Spleen (tissue), 11 donors: ENCODE measurements around the gene PLVAP. TPM values are rescaled to one million over a fixed set of nuclear protein-coding genes. Genes with fewer than 3 reads are reported as not detected.

Source experiments
- DNase-seq: peaks from one replicate; pipeline ENCODE4 v3.0.0-alpha.2; 2020
- H3K27ac ChIP-seq, 8 donors: fragments of 200-600 bp; sonication (generic) in 7 of 8; 1 replicate in 4 of 8; 2 replicates in 4 of 8; pipeline versions ENCODE4 v1.5.0 to v1.8.0; 2016 to 2021; ENCODE audit warnings: inconsistent platforms in 4 of 8, mild to moderate bottlenecking in 4 of 8, moderate library complexity in 1 of 8
- H3K27me3 ChIP-seq, 7 donors: fragments of 200-600 bp; sonication (generic) in 6 of 7; replicated peaks in 1 of 7; 1 replicate in 4 of 7; 2 replicates in 3 of 7; pipeline versions ENCODE4 v1.5.0 to v1.8.0; 2016 to 2021; ENCODE audit warnings: inconsistent platforms in 3 of 7, mild to moderate bottlenecking in 1 of 7
- H3K36me3 ChIP-seq, 6 donors: fragments of 200-600 bp; sonication (generic) in 5 of 6; 1 replicate in 4 of 6; 2 replicates in 2 of 6; pipeline versions ENCODE4 v1.5.0 to v1.8.0; 2016 to 2021; ENCODE audit warnings: inconsistent platforms in 2 of 6
- H3K4me1 ChIP-seq, 6 donors: fragments of 200-600 bp; sonication (generic) in 5 of 6; 1 replicate in 3 of 6; 2 replicates in 3 of 6; pipeline versions ENCODE4 v1.5.0 to v1.8.0; 2016 to 2021; ENCODE audit warnings: inconsistent platforms in 3 of 6
- H3K4me3 ChIP-seq, 8 donors: fragments of 200-600 bp; sonication (generic) in 7 of 8; 1 replicate in 4 of 8; 2 replicates in 4 of 8; pipeline versions ENCODE4 v1.5.0 to v1.8.0; 2016 to 2021; ENCODE audit warnings: inconsistent platforms in 4 of 8, mild to moderate bottlenecking in 4 of 8, moderate library complexity in 2 of 8
- H3K9me3 ChIP-seq, 8 donors: fragments of 200-600 bp; sonication (generic) in 7 of 8; 1 replicate in 4 of 8; 2 replicates in 4 of 8; pipeline versions ENCODE4 v1.5.0 to v1.8.0; 2016 to 2021; ENCODE audit warnings: inconsistent platforms in 4 of 8
- CTCF ChIP-seq, 11 experiments: fragments of 200-600 bp in 7 of 11; fragments of 450-650 bp in 4 of 11; sonication (generic) in 4 of 11; IDR thresholded peaks in 8 of 11; conservative IDR thresholded peaks in 3 of 11; 1 replicate in 7 of 11; 2 replicates in 4 of 11; pipeline versions ENCODE4 v1.4.0 to v1.8.0; 2016 to 2021; ENCODE audit warnings: antibody characterized with exemption in 11 of 11, inconsistent platforms in 4 of 11, mild to moderate bottlenecking in 1 of 11
- POLR2A ChIP-seq, 3 donors: fragments of 450-650 bp; IDR thresholded peaks; one replicate each; pipeline ENCODE4 v1.5.1; 2017; ENCODE audit warnings: antibody characterized with exemption in 3 of 3, mild to moderate bottlenecking in 1 of 3
- POLR2AphosphoS5 ChIP-seq, 3 donors: sonication (generic); formaldehyde crosslinking; IDR thresholded peaks; one replicate each; pipeline ENCODE4 v1.5.1; 2017; ENCODE audit warnings: antibody characterized with exemption in 3 of 3
- WGBS, 5 donors: extraction: QIAGEN DNeasy Blood & Tissue Kit in 3 of 5; methylation state at CpG; one replicate each; pipeline versions ENCODE4 v1.1.5 to v1.1.7; 2013 to 2018; 5-methylcytosine and 5-hydroxymethylcytosine counted together
- intact Hi-C: fragments of 100-400 bp; cut with DNase I; formaldehyde crosslinking; loops from one replicate; pipeline ENCODE4 v1.15.0; 2023; ENCODE audit warnings: low total_unique reads
- polyA plus RNA-seq, 3 donors: library from polyadenylated mRNA; stranded (reverse); fragments of 200-250 nt; gene quantifications; one replicate each; pipeline ENCODE4 v1.2.1, GENCODE V29; 2013
- total RNA-seq, 7 donors: library from RNA; depleted of rRNA in 3 of 7; stranded (reverse); fragments of >200 nt in 3 of 7; fragmentation: NEBNext Ultra II Directional in 4 of 7; extraction: Animal tissue kit (Norgen Biotek cat#: 25700) in 4 of 7; gene quantifications; one replicate each; pipeline versions ENCODE4 v1.1.0 to v1.2.1, GENCODE V29; 2016 to 2021
- donor health status: healthy with polysubstance abuse.
- donor health status: DM: no; HTN: no; CAD: no; lungs with moderate emphysema.
- donor health status: DM: no; HTN: no; CAD: no.
- donor health status: Bipolar disorder and iron deficiency.
- donor health status: healthy.
- donor health status: DM: no; HTN: no; CAD: no.
- donor health status: DM: yes; HTN: yes; CAD: no.

PLVAP gene
- total and polyA plus RNA-seq, 10 donors: 26.6 to 555 (median 266) TPM

- Histone ChIP-seq H3K4me1 (peaks cover 5 to 33% (median 18%) of the 10 kb centered on the region in 6 donors), H3K4me3 (peak overlapping the region in 3 of 8 donors; percentile 83 to 91 (median 86)), H3K27ac (peak overlapping the region in 7 of 8 donors; percentile 76 to 91 (median 86)), H3K9me3 (no peaks in the 10 kb centered on the region), H3K27me3 (no peaks in the 10 kb centered on the region), H3K36me3 (peaks cover 0 to 46% (median 23%) of the 10 kb centered on the region in 6 donors)
- no peak for DNase-seq
- intact Hi-C loops: no loop called here
- TF ChIP-seq POLR2A (IDR thresholded peaks at IDR 0.05) (no peak), POLR2AphosphoS5 (IDR thresholded peaks at IDR 0.05) (no peak), CTCF (IDR thresholded peaks at IDR 0.05 in 8 of 11, conservative IDR thresholded peaks at IDR 0.05 in 3 of 11) (no peak)
- 64 to 77% (median 71%) methylated on average over 3 of the region's 3 CpGs for WGBS, 5 donors
These were observed 41.6 kb upstream of the PLVAP start for GRCh38 chr19:17418710-17419109.

- 82 to 94% (median 93%) methylated on average over 6 of the region's 6 CpGs for WGBS, 5 donors
- H3K9me3 ChIP-seq: no peaks in the 10 kb centered on the region
- intact Hi-C loops: no loop called here
- H3K27ac ChIP-seq: no peak overlapping the region
- H3K4me1 ChIP-seq: peaks cover 5 to 49% (median 31%) of the 10 kb centered on the region in 6 donors
- no peak for DNase-seq
- H3K27me3 ChIP-seq: no peaks in the 10 kb centered on the region
- peaks cover 0 to 56% (median 30%) of the 10 kb centered on the region in 6 donors for H3K36me3 ChIP-seq
- TF ChIP-seq POLR2AphosphoS5 (IDR thresholded peaks at IDR 0.05) (no peak), CTCF (IDR thresholded peaks at IDR 0.05 in 8 of 11, conservative IDR thresholded peaks at IDR 0.05 in 3 of 11) (no peak), POLR2A (IDR thresholded peaks at IDR 0.05) (no peak)
- H3K4me3 ChIP-seq: no peak overlapping the region
These were observed 38.0 kb upstream of the PLVAP start for GRCh38 chr19:17415121-17415520.

- intact Hi-C loops: no loop called here
- Histone ChIP-seq H3K27me3 (no peaks in the 10 kb centered on the region), H3K4me3 (no peak overlapping the region), H3K4me1 (peaks cover 5 to 53% (median 27%) of the 10 kb centered on the region in 6 donors), H3K9me3 (no peaks in the 10 kb centered on the region), H3K36me3 (peaks cover 0 to 63% (median 30%) of the 10 kb centered on the region in 6 donors), H3K27ac (peak overlapping the region; percentile 42 to 82 (median 70))
- TF ChIP-seq CTCF (IDR thresholded peaks at IDR 0.05 in 8 of 11, conservative IDR thresholded peaks at IDR 0.05 in 3 of 11) (no peak), POLR2AphosphoS5 (IDR thresholded peaks at IDR 0.05) (no peak), POLR2A (IDR thresholded peaks at IDR 0.05) (no peak)
- DNase-seq: no peak
- 93 to 99% (median 94%) methylated on average over 8 of the region's 8 CpGs for WGBS, 5 donors
These were observed 37.0 kb upstream of the PLVAP start for GRCh38 chr19:17414097-17414496.

- H3K36me3 ChIP-seq: peaks cover 0 to 64% (median 30%) of the 10 kb centered on the region in 6 donors
- H3K4me1 ChIP-seq: peaks cover 15 to 70% (median 43%) of the 10 kb centered on the region in 6 donors
- no peak overlapping the region for H3K4me3 ChIP-seq
- 86 to 93% (median 88%) methylated on average over 11 of the region's 11 CpGs for WGBS, 5 donors
- H3K27ac ChIP-seq: peak overlapping the region in 5 of 8 donors; percentile 63 to 82 (median 78)
- intact Hi-C loops: no loop called here
- DNase-seq: no peak
- H3K27me3 ChIP-seq: no peaks in the 10 kb centered on the region
- no peaks in the 10 kb centered on the region for H3K9me3 ChIP-seq
- no peak for TF ChIP-seq CTCF (IDR thresholded peaks at IDR 0.05 in 8 of 11, conservative IDR thresholded peaks at IDR 0.05 in 3 of 11)
- TF ChIP-seq POLR2A (IDR thresholded peaks at IDR 0.05): no peak
- TF ChIP-seq POLR2AphosphoS5 (IDR thresholded peaks at IDR 0.05): no peak
These were observed 34.7 kb upstream of the PLVAP start for GRCh38 chr19:17411801-17412200.
